PC-3 (cell line): ENCODE measurements around the gene GPC4.

Source experiments
- CTCF ChIP-seq: fragments of 300-600 bp; sonication (generic); conservative IDR thresholded peaks from 2 replicates; pipeline ENCODE4 v1.5.1; 2017; ENCODE audit warnings: antibody characterized with exemption, low read depth, mild to moderate bottlenecking, low read length
- EZH2phosphoT487 ChIP-seq: fragments of 300-600 bp; sonication (generic); IDR thresholded peaks from 2 replicates; pipeline ENCODE4 v1.6.1; 2018; ENCODE audit warnings: mild to moderate bottlenecking, antibody characterized with exemption, low read length, borderline replicate concordance

GRCh38 chrX:133444196-133444595, 28.9 kb upstream of the GPC4 start:
- TF ChIP-seq CTCF (no peak), EZH2phosphoT487 (no peak)
